ENCODE measurements around the gene FCHSD2.

The FCHSD2 gene

GRCh38 chr11:73100578-73100977 lies 41.5 kb downstream of the FCHSD2 start:
- DNase-seq (ENCODE audit: low read depth): no peak
- TF ChIP-seq MYC (IDR thresholded peaks at IDR 0.05; ENCODE audit: low read depth, low read length) (no peak), POLR2A (IDR thresholded peaks at IDR 0.05; ENCODE audit: extremely low read depth, insufficient read length) (no peak), MAX (IDR thresholded peaks at IDR 0.05; ENCODE audit: low read depth, low read length) (no peak), CTCF (IDR thresholded peaks at IDR 0.05; ENCODE audit: low read depth, low read length) (no peak)
- no peak overlapping the region for H3K4me3 ChIP-seq (ENCODE audit: low read depth, low read length)

- DNase-seq (ENCODE audit: low read depth): no peak
- no peak overlapping the region for H3K4me3 ChIP-seq (ENCODE audit: low read depth, low read length)
- TF ChIP-seq MYC (IDR thresholded peaks at IDR 0.05; ENCODE audit: low read depth, low read length) (no peak), MAX (IDR thresholded peaks at IDR 0.05; ENCODE audit: low read depth, low read length) (no peak), POLR2A (IDR thresholded peaks at IDR 0.05; ENCODE audit: extremely low read depth, insufficient read length) (no peak), CTCF (IDR thresholded peaks at IDR 0.05; ENCODE audit: low read depth, low read length) (no peak)
Observed at GRCh38 chr11:73099512-73100266, 42.4 kb downstream of the FCHSD2 start.

- no peak for TF ChIP-seq POLR2A (IDR thresholded peaks at IDR 0.05; ENCODE audit: extremely low read depth, insufficient read length)
- no peak for TF ChIP-seq MYC (IDR thresholded peaks at IDR 0.05; ENCODE audit: low read depth, low read length)
- no peak for DNase-seq (ENCODE audit: low read depth)
- no peak overlapping the region for H3K4me3 ChIP-seq (ENCODE audit: low read depth, low read length)
Observed at GRCh38 chr11:73095613-73096012, 46.5 kb downstream of the FCHSD2 start.

- no peak for TF ChIP-seq MAX (IDR thresholded peaks at IDR 0.05; ENCODE audit: low read depth, low read length)
- no peak for TF ChIP-seq CTCF (IDR thresholded peaks at IDR 0.05; ENCODE audit: low read depth, low read length)
- TF ChIP-seq MYC (IDR thresholded peaks at IDR 0.05; ENCODE audit: low read depth, low read length): no peak
- no peak for TF ChIP-seq POLR2A (IDR thresholded peaks at IDR 0.05; ENCODE audit: extremely low read depth, insufficient read length)
- DNase-seq (ENCODE audit: low read depth): no peak
- no peak overlapping the region for H3K4me3 ChIP-seq (ENCODE audit: low read depth, low read length)
Observed at GRCh38 chr11:73091521-73092305, 50.4 kb downstream of the FCHSD2 start.

- no peak overlapping the region for H3K4me3 ChIP-seq (ENCODE audit: low read depth, low read length)
- TF ChIP-seq MAX (IDR thresholded peaks at IDR 0.05; ENCODE audit: low read depth, low read length): no peak
- TF ChIP-seq CTCF (IDR thresholded peaks at IDR 0.05; ENCODE audit: low read depth, low read length): no peak
- peak; percentile 18 for DNase-seq (ENCODE audit: low read depth)
Observed at GRCh38 chr11:73087730-73088129, 54.4 kb downstream of the FCHSD2 start.

- peak; percentile 59 for DNase-seq (ENCODE audit: low read depth)
- TF ChIP-seq MYC (IDR thresholded peaks at IDR 0.05; ENCODE audit: low read depth, low read length): no peak
- TF ChIP-seq MAX (IDR thresholded peaks at IDR 0.05; ENCODE audit: low read depth, low read length): no peak
- TF ChIP-seq POLR2A (IDR thresholded peaks at IDR 0.05; ENCODE audit: extremely low read depth, insufficient read length): no peak
- no peak for TF ChIP-seq CTCF (IDR thresholded peaks at IDR 0.05; ENCODE audit: low read depth, low read length)
- no peak overlapping the region for H3K4me3 ChIP-seq (ENCODE audit: low read depth, low read length)
Observed at GRCh38 chr11:73085189-73085875, 56.8 kb downstream of the FCHSD2 start.

All from NB4 (cell line).